Prostate gland (tissue), 2 donors: Measurements from ENCODE around the gene ZNF32. TPM values are rescaled to one million over a fixed set of nuclear protein-coding genes. Genes with fewer than 3 reads are reported as not detected.
A peak's percentile ranks its signal among the peaks of the same experiment; 100 is the strongest.

Experiments used
- DNase-seq: peaks from one replicate; pipeline ENCODE4 v3.0.0-alpha.2; 2019; ENCODE audit warnings: low spot score
- H3K27ac ChIP-seq, 2 donors: fragments of 200-600 bp; sonication (generic); 2 replicates each; pipeline ENCODE4 v1.5.1; 2017 to 2019
- H3K27me3 ChIP-seq: fragments of 200-600 bp; sonication (generic); replicated peaks from 2 replicates; pipeline ENCODE4 v1.5.1; 2019; ENCODE audit not compliant: insufficient read depth
- H3K36me3 ChIP-seq, 2 donors: fragments of 200-600 bp; sonication (generic); 1 replicate in 1 of 2; 2 replicates in 1 of 2; pipeline versions ENCODE4 v1.5.1 to v1.8.1; 2017 to 2019
- H3K4me1 ChIP-seq: fragments of 200-600 bp; sonication (generic); replicated peaks from 2 replicates; pipeline ENCODE4 v1.5.1; 2019
- H3K4me3 ChIP-seq, 2 donors: fragments of 200-600 bp; sonication (generic); 2 replicates each; pipeline ENCODE4 v1.5.1; 2017 to 2019
- H3K9me3 ChIP-seq: fragments of 200-600 bp; sonication (generic); 2 replicates; pipeline ENCODE4 v1.5.1; 2017
- POLR2A ChIP-seq: fragments of 450-650 bp; IDR thresholded peaks from one replicate; pipeline ENCODE4 v1.6.1; 2016; ENCODE audit warnings: antibody characterized with exemption, mild to moderate bottlenecking
- POLR2AphosphoS5 ChIP-seq: sonication (generic); formaldehyde crosslinking; IDR thresholded peaks from one replicate; pipeline ENCODE4 v1.6.1; 2017; ENCODE audit warnings: antibody characterized with exemption
- WGBS: methylation state at CpG from one replicate; pipeline ENCODE4 v1.1.5; 2018; 5-methylcytosine and 5-hydroxymethylcytosine counted together
- intact Hi-C: fragments of 100-400 bp; cut with DNase I; formaldehyde crosslinking; loops from one replicate; pipeline ENCODE4 v1.14.2; 2022
- total RNA-seq, 2 donors: library from RNA; depleted of rRNA; stranded (reverse); fragments of >200 nt; gene quantifications; one replicate each; pipeline ENCODE4 v1.1.0, GENCODE V29; 2016
- TF ChIP-seq, protein P1 (sequence below), 4 experiments: fragments of 200-600 bp in 2 of 4; fragments of 450-650 bp in 2 of 4; sonication (generic) in 2 of 4; IDR thresholded peaks; 1 replicate in 3 of 4; 2 replicates in 1 of 4; pipeline ENCODE4 v1.5.1; 2016 to 2019; ENCODE audit warnings: antibody characterized with exemption in 4 of 4, mild to moderate bottlenecking in 2 of 4, moderate library complexity in 2 of 4

Gene ZNF32
- total RNA-seq, 2 donors from 2014 or later = 31.6 to 52.8 TPM

- Histone ChIP-seq H3K27ac (no peak overlapping the region), H3K4me1 (no peaks in the 10 kb centered on the region), H3K4me3 (no peak overlapping the region), H3K27me3 (no peaks in the 10 kb centered on the region), H3K9me3 (no peaks in the 10 kb centered on the region), H3K36me3 (no peaks in the 10 kb centered on the region)
- TF ChIP-seq POLR2AphosphoS5 (no peak), POLR2A (no peak)
- TF ChIP-seq, protein P1, sequence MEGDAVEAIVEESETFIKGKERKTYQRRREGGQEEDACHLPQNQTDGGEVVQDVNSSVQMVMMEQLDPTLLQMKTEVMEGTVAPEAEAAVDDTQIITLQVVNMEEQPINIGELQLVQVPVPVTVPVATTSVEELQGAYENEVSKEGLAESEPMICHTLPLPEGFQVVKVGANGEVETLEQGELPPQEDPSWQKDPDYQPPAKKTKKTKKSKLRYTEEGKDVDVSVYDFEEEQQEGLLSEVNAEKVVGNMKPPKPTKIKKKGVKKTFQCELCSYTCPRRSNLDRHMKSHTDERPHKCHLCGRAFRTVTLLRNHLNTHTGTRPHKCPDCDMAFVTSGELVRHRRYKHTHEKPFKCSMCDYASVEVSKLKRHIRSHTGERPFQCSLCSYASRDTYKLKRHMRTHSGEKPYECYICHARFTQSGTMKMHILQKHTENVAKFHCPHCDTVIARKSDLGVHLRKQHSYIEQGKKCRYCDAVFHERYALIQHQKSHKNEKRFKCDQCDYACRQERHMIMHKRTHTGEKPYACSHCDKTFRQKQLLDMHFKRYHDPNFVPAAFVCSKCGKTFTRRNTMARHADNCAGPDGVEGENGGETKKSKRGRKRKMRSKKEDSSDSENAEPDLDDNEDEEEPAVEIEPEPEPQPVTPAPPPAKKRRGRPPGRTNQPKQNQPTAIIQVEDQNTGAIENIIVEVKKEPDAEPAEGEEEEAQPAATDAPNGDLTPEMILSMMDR (IDR thresholded peaks at IDR 0.05) = no peak
- 62% methylated on average over 7 of the region's 7 CpGs for WGBS
- DNase-seq = no peak
- intact Hi-C loops = no loop called here
Observed at GRCh38 chr10:43687373-43687772, 38.7 kb upstream of the ZNF32 start.

GRCh38 chr10:43686414-43686813 is 37.7 kb upstream of the ZNF32 start:
- WGBS = 86% methylated on average over 6 of the region's 6 CpGs
- no peaks in the 10 kb centered on the region for H3K27me3 ChIP-seq
- intact Hi-C loops = no loop called here
- DNase-seq = no peak
- TF ChIP-seq POLR2AphosphoS5 (no peak), POLR2A (no peak)
- TF ChIP-seq, protein P1 (IDR thresholded peaks at IDR 0.05) = no peak
- H3K9me3 ChIP-seq = no peaks in the 10 kb centered on the region
- H3K27ac ChIP-seq = no peak overlapping the region
- H3K36me3 ChIP-seq = no peaks in the 10 kb centered on the region
- H3K4me1 ChIP-seq = no peaks in the 10 kb centered on the region
- no peak overlapping the region for H3K4me3 ChIP-seq

GRCh38 chr10:43685744-43686143 is 37.1 kb upstream of the ZNF32 start:
- no peak overlapping the region for H3K27ac ChIP-seq
- TF ChIP-seq, protein P1 (IDR thresholded peaks at IDR 0.05) = no peak
- no peak for TF ChIP-seq POLR2AphosphoS5
- no peak for TF ChIP-seq POLR2A
- no peaks in the 10 kb centered on the region for H3K4me1 ChIP-seq
- no peaks in the 10 kb centered on the region for H3K36me3 ChIP-seq
- WGBS = 91% methylated on average over 8 of the region's 8 CpGs
- DNase-seq = no peak
- intact Hi-C loops = no loop called here
- no peaks in the 10 kb centered on the region for H3K9me3 ChIP-seq
- H3K27me3 ChIP-seq = no peaks in the 10 kb centered on the region
- H3K4me3 ChIP-seq = no peak overlapping the region

GRCh38 chr10:43684292-43684559 is 35.5 kb upstream of the ZNF32 start:
- TF ChIP-seq POLR2AphosphoS5 (no peak), POLR2A (no peak)
- TF ChIP-seq, protein P1 (IDR thresholded peaks at IDR 0.05) = no peak
- no peaks in the 10 kb centered on the region for H3K36me3 ChIP-seq
- no peak overlapping the region for H3K27ac ChIP-seq
- no peak for DNase-seq
- H3K27me3 ChIP-seq = no peaks in the 10 kb centered on the region
- H3K4me3 ChIP-seq = no peak overlapping the region
- intact Hi-C loops = no loop called here
- H3K9me3 ChIP-seq = no peaks in the 10 kb centered on the region
- H3K4me1 ChIP-seq = no peaks in the 10 kb centered on the region

GRCh38 chr10:43683451-43684291 is 35.0 kb upstream of the ZNF32 start:
- Histone ChIP-seq H3K27me3 (no peaks in the 10 kb centered on the region), H3K4me3 (no peak overlapping the region), H3K4me1 (no peaks in the 10 kb centered on the region), H3K36me3 (no peaks in the 10 kb centered on the region), H3K9me3 (no peaks in the 10 kb centered on the region), H3K27ac (no peak overlapping the region)
- intact Hi-C loops = no loop called here
- no peak for DNase-seq
- WGBS = 47% methylated on average over 10 of the region's 10 CpGs
- no peak for TF ChIP-seq POLR2A
- no peak for TF ChIP-seq POLR2AphosphoS5
- TF ChIP-seq, protein P1 (IDR thresholded peaks at IDR 0.05) = peak in 1 of 4 experiments; percentile 15
